Endothelial cell of umbilical vein (primary cell): Measurements from ENCODE around the gene PRR18. TPM values are rescaled to one million over a fixed set of nuclear protein-coding genes. Genes with fewer than 3 reads are reported as not detected.

Source experiments
- BruUV-seq: library from RNA; stranded (reverse); fragments of 400-500 nt; replicated peaks from 2 replicates; lab custom pipeline; 2021; lab: Mats Ljungman, UMichigan
- CTCF ChIA-PET: fragments of 300-600, 350-600 bp; sonication (Branson Sonifier 250); formaldehyde crosslinking; loops from one replicate; lab custom pipeline; 2021; ENCODE audit warnings: antibody characterized with exemption, inconsistent platforms; lab: Charles Lee
- POLR2A ChIA-PET: fragments of 300-600, 350-600 bp; sonication (Branson Sonifier 250); formaldehyde crosslinking; loops from one replicate; lab custom pipeline; 2021; ENCODE audit warnings: antibody characterized with exemption, inconsistent platforms; lab: Charles Lee
- DNase-seq: peaks from one replicate; pipeline ENCODE4 v3.0.0-alpha.2; 2011; ENCODE audit warnings: low read depth, low spot score
- FAIRE-seq: peaks from 2 replicates; lab custom pipeline; 2011; peaks lifted over from hg19 to GRCh38; lab: Jason Lieb, UNC
- H2AFZ ChIP-seq: 2 replicates; pipeline ENCODE4 v1.6.0; 2012; ENCODE audit warnings: low read depth, low read length, control low read depth, inconsistent platforms
- H3K27ac ChIP-seq: 2 replicates; pipeline ENCODE4 v1.5.1; 2011; ENCODE audit warnings: low read depth, mild to moderate bottlenecking, control low read depth, low read length, moderate library complexity; ENCODE audit not compliant: insufficient read depth
- H3K27me3 ChIP-seq, 2 experiments: 2 replicates each; pipeline versions ENCODE4 v1.6.0 to v1.6.1; 2011; ENCODE audit warnings: low read length in 2 of 2, mixed read lengths in 1 of 2; ENCODE audit not compliant: control insufficient read depth in 2 of 2, insufficient read depth in 2 of 2
- H3K36me3 ChIP-seq, 2 experiments: 2 replicates in 1 of 2; 3 replicates in 1 of 2; pipeline ENCODE4 v1.5.1; 2011; ENCODE audit warnings: low read length in 2 of 2, mild to moderate bottlenecking in 1 of 2, moderate library complexity in 1 of 2; ENCODE audit not compliant: control insufficient read depth in 2 of 2, insufficient read depth in 2 of 2; ENCODE audit errors: extremely low read depth in 1 of 2
- H3K4me1 ChIP-seq: 3 replicates; pipeline ENCODE4 v1.5.1; 2011; ENCODE audit warnings: mild to moderate bottlenecking, low read length; ENCODE audit not compliant: control insufficient read depth, insufficient read depth; ENCODE audit errors: extremely low read depth
- H3K4me2 ChIP-seq: 2 replicates; pipeline ENCODE4 v1.6.1; 2011; ENCODE audit warnings: low read length, control low read depth, mixed read lengths; ENCODE audit not compliant: insufficient read depth
- H3K4me3 ChIP-seq, 3 experiments: fragments of 200-600 bp in 1 of 3; sonication (generic), shearing (Covaris generic) in 1 of 3; replicated peaks in 1 of 3; 2 replicates each; pipeline ENCODE4 v1.5.1; 2011 to 2016; ENCODE audit warnings: control low read depth in 3 of 3, low read length in 3 of 3, mild to moderate bottlenecking in 2 of 3, inconsistent platforms in 1 of 3, low read depth in 1 of 3, moderate library complexity in 1 of 3; ENCODE audit not compliant: insufficient read depth in 1 of 3
- H3K79me2 ChIP-seq: 2 replicates; pipeline ENCODE4 v1.6.0; 2012; ENCODE audit warnings: low read length, inconsistent platforms; ENCODE audit not compliant: control insufficient read depth, insufficient read depth
- H3K9ac ChIP-seq: replicated peaks from 2 replicates; pipeline ENCODE3; 2011; ENCODE audit warnings: low read length, control low read depth; ENCODE audit not compliant: insufficient read depth; ENCODE audit errors: extremely low read depth
- H3K9me1 ChIP-seq: replicated peaks from 3 replicates; pipeline ENCODE4 v1.6.0; 2011; ENCODE audit warnings: mild to moderate bottlenecking, low read length; ENCODE audit not compliant: control insufficient read depth, insufficient read depth; ENCODE audit errors: extremely low read depth
- H3K9me3 ChIP-seq: replicated peaks from 2 replicates; pipeline ENCODE4 v1.5.1; 2012; ENCODE audit warnings: low read length, inconsistent platforms; ENCODE audit not compliant: control insufficient read depth, insufficient read depth
- H4K20me1 ChIP-seq: replicated peaks from 2 replicates; pipeline ENCODE3; 2011; ENCODE audit warnings: mild to moderate bottlenecking, low read length; ENCODE audit not compliant: control insufficient read depth, insufficient read depth; ENCODE audit errors: extremely low read depth
- CTCF ChIP-seq, 2 donors: IDR thresholded peaks; 1 replicate in 1 of 2; 2 replicates in 1 of 2; pipeline ENCODE4 v1.5.1; 2011; ENCODE audit warnings: low read length in 2 of 2, mild to moderate bottlenecking in 2 of 2, moderate library complexity in 2 of 2, control low read depth in 1 of 2, inconsistent platforms in 1 of 2, low read depth in 1 of 2; ENCODE audit not compliant: insufficient read depth in 1 of 2; ENCODE audit errors: extremely low read depth in 1 of 2
- EZH2 ChIP-seq: IDR thresholded peaks from 2 replicates; pipeline ENCODE4 v1.6.1; 2012; ENCODE audit warnings: borderline replicate concordance, low read depth, mild to moderate bottlenecking, moderate library complexity, low read length, inconsistent platforms; ENCODE audit not compliant: severe bottlenecking
- FOS ChIP-seq: IDR thresholded peaks from 2 replicates; pipeline ENCODE4 v1.6.1; 2011; ENCODE audit warnings: mild to moderate bottlenecking, low read length, moderate library complexity, borderline replicate concordance; ENCODE audit not compliant: insufficient read depth
- GATA2 ChIP-seq: IDR thresholded peaks from 2 replicates; pipeline ENCODE4 v1.7.0; 2011; ENCODE audit warnings: low read depth, mild to moderate bottlenecking, moderate library complexity, mixed read lengths, low read length; ENCODE audit not compliant: insufficient read length, insufficient read depth
- JUN ChIP-seq: IDR thresholded peaks from 2 replicates; pipeline ENCODE4 v1.6.1; 2011; ENCODE audit warnings: borderline replicate concordance, low read depth; ENCODE audit not compliant: insufficient read length, insufficient read depth
- MYC ChIP-seq: IDR thresholded peaks from one replicate; pipeline ENCODE4 v1.6.1; 2011; ENCODE audit warnings: mild to moderate bottlenecking, low read depth, low read length
- POLR2A ChIP-seq: IDR thresholded peaks from 2 replicates; pipeline ENCODE4 v1.6.1; 2012; ENCODE audit warnings: low read depth, mild to moderate bottlenecking, control low read depth, low read length
- POLR2AphosphoS5 ChIP-seq: IDR thresholded peaks from 2 replicates; pipeline ENCODE4 v1.6.1; 2012; ENCODE audit warnings: low read depth, mild to moderate bottlenecking, control low read depth, low read length, moderate library complexity; ENCODE audit not compliant: insufficient read depth
- dilution Hi-C: fragments of 300-500 bp; cut with MboI; formaldehyde crosslinking; loops from one replicate; pipeline ENCODE4 v1.15.0; 2019; ENCODE audit warnings: low sequenced_read_pairs; ENCODE audit not compliant: extremely low pct_ligation_motif_present
- intact Hi-C: fragments of 100-400 bp; cut with micrococcal nuclease; formaldehyde crosslinking; loops from one replicate; pipeline ENCODE4 v1.10.0; 2022
- polyA plus RNA-seq, 4 experiments: library from polyadenylated mRNA; depleted of rRNA in 3 of 4; stranded (reverse) in 3 of 4; unstranded in 1 of 4; fragments of >200 nt; gene quantifications; 2 replicates each; pipeline versions ENCODE4 v1.2.1 to v1.2.3, GENCODE V29; 2011 to 2012; ENCODE audit warnings: missing spikeins in 1 of 4
- total RNA-seq: library from RNA; stranded (reverse); gene quantifications from 2 replicates; pipeline ENCODE4 v1.2.3, GENCODE V29; 2021
- TF ChIP-seq, protein P1 (sequence below): IDR thresholded peaks from 2 replicates; pipeline ENCODE4 v1.6.1; 2011; ENCODE audit not compliant: insufficient read depth, insufficient read length

The PRR18 gene
- total and polyA plus RNA-seq, 2 donors (not counting 3 experiments of a cell fraction or from before 2014, with no cell fraction given) = not detected

DNA sequence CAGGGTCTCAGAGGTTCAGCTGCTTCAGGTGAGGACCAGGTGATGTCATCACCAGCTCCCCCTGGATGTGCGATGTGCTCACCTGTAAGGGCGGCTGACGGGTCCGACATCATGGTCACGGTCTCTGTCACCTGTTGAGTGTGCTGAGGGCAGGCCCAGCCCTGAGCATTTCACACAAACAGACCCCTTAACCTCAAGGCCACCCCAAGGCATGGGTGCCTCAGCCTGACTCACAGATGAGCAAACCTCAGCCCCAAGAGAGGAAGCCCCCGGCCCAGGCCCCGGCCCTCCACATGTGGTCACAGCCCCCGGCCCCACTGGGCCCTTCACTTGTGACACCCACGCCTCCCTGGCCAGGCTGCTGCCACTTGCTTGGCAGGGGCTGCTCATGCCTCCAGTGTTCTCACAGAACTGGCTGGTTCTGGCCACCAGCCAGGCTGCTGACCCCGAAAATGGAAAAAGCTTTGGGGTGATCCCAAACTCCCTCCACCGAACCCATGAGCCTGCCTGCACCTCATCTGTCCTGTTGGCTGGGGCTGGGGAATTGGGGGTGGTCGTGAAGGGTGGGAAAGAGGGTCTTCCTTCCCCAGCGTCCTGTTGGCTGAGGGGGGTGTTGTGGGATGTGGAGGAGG is 33.3 kb downstream of the PRR18 start:
- H3K9ac ChIP-seq = no peak overlapping the region
- no peak overlapping the region for H2AFZ ChIP-seq
- intact Hi-C loops (loop anchor here (1.0 to 10.0 kb wide), 5 partner anchors 108 to 680 kb away; partner anchors contain the start of genes RNASET2 and RPS6KA2), dilution Hi-C loops (no loop called here)
- H3K9me3 ChIP-seq = no peaks in the 10 kb centered on the region
- H4K20me1 ChIP-seq = no peaks in the 10 kb centered on the region
- FAIRE-seq (no peak), DNase-seq (no peak)
- H3K27ac ChIP-seq = no peak overlapping the region
- no TSS peak for BruUV-seq
- no peak for TF ChIP-seq JUN
- no peak for TF ChIP-seq FOS
- TF ChIP-seq, protein P1, sequence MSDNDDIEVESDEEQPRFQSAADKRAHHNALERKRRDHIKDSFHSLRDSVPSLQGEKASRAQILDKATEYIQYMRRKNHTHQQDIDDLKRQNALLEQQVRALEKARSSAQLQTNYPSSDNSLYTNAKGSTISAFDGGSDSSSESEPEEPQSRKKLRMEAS = no peak
- TF ChIP-seq MYC = no peak
- TF ChIP-seq GATA2 = no peak
- no peak for TF ChIP-seq POLR2A
- no peak for TF ChIP-seq POLR2AphosphoS5
- no peak for TF ChIP-seq CTCF (IDR thresholded peaks at IDR 0.05; ENCODE audit: extremely low read depth in 1 of 2, insufficient read depth in 1 of 2, low read depth in 1 of 2, low read length in 2 of 2)
- no peak for TF ChIP-seq EZH2
- H3K4me3 ChIP-seq = no peak overlapping the region
- ChIA-PET POLR2A (no interaction called here), CTCF (interaction anchor here (1.5 to 1.8 kb wide), 3 partner anchors 118 to 126 kb away, joined by 4 to 13 read pairs (median 8); no protein-coding TSS in a partner anchor)
- H3K4me2 ChIP-seq = no peak overlapping the region
- no peaks in the 10 kb centered on the region for H3K4me1 ChIP-seq
- H3K9me1 ChIP-seq = no peaks in the 10 kb centered on the region
- no peaks in the 10 kb centered on the region for H3K27me3 ChIP-seq
- H3K79me2 ChIP-seq = no peaks in the 10 kb centered on the region
- H3K36me3 ChIP-seq = no peaks in the 10 kb centered on the region
